Measurements from ENCODE around the gene STK17A. TPM values are rescaled to one million over a fixed set of nuclear protein-coding genes. Genes with fewer than 3 reads are reported as not detected.
A peak's percentile ranks its signal among the peaks of the same experiment; 100 is the strongest.
"Not testable (repeated sequence)": the region's sequence is repeated elsewhere in the genome, so short reads cannot be mapped to it uniquely, and the experiment has no call there.

Gene STK17A
- total and polyA plus RNA-seq, 2 of the 8 experiments (the other 6 are each of a cell fraction or from before 2014, with no cell fraction given), result 2.2 to 12.2 TPM

- peaks cover 0 to 49% of the 10 kb centered on the region in 2 experiments; a peak in 2 of 4 replicates for H3K79me2 ChIP-seq (ENCODE audit: control insufficient read depth in 1 of 2, insufficient read depth in 2 of 2, low read length in 2 of 2)
- not testable (repeated sequence) for H4K91ac ChIP-seq (replicated peaks; ENCODE audit: insufficient read length, low read length); H2BK120ac ChIP-seq (replicated peaks; ENCODE audit: low read depth, low read length); H3K18ac ChIP-seq (ENCODE audit: extremely low read depth, low read length); H3K9ac ChIP-seq (replicated peaks in 1 of 4; ENCODE audit: extremely low read depth in 1 of 4, low read depth in 3 of 4, low read length in 3 of 4); H4K8ac ChIP-seq (ENCODE audit: extremely low read depth, insufficient read depth, low read length); H3K4ac ChIP-seq (replicated peaks; ENCODE audit: insufficient read length, low read depth, low read length); H2BK20ac ChIP-seq (ENCODE audit: low read length); H3K9me3 ChIP-seq (ENCODE audit: insufficient read depth in 2 of 2, low read depth in 1 of 2, low read length in 1 of 2); H2BK12ac ChIP-seq (ENCODE audit: low read depth, low read length); DNase-seq (ENCODE audit: low read depth in 1 of 2, low spot score in 2 of 2); H4K20me1 ChIP-seq (replicated peaks in 1 of 2; ENCODE audit: control insufficient read depth in 1 of 2, insufficient read depth in 2 of 2, low read length in 2 of 2); H3K36me3 ChIP-seq (ENCODE audit: control insufficient read depth in 2 of 4, insufficient read depth in 4 of 4, low read length in 3 of 4); H3K27ac ChIP-seq (ENCODE audit: low read depth, low read length); H4K5ac ChIP-seq (ENCODE audit: insufficient read length, low read depth, low read length); H2BK5ac ChIP-seq (ENCODE audit: low read depth, low read length); H2BK15ac ChIP-seq (ENCODE audit: low read length); H3K79me1 ChIP-seq (ENCODE audit: low read depth, low read length); H3K23ac ChIP-seq (ENCODE audit: insufficient read length); H3K56ac ChIP-seq (replicated peaks; ENCODE audit: insufficient read length, low read depth, low read length); H3K27me3 ChIP-seq (replicated peaks in 1 of 4; ENCODE audit: control insufficient read depth in 3 of 4, extremely low read depth in 1 of 4, insufficient read depth in 3 of 4, low read length in 3 of 4); H3K14ac ChIP-seq (ENCODE audit: insufficient read length); FAIRE-seq; H2AFZ ChIP-seq (ENCODE audit: low read length); H2AK5ac ChIP-seq (ENCODE audit: low read depth, low read length)
- ChIA-PET POLR2A (ENCODE audit: partially characterized antibody) (interaction anchor here (0.7 to 2.0 kb wide), 4 partner anchors 15 to 227 kb away, joined by 3 to 5 read pairs (median 4); no protein-coding TSS in a partner anchor), CTCF (ENCODE audit: partially characterized antibody) (interaction anchor here (0.5 to 1.3 kb wide), 5 partner anchors 47 to 137 kb away, joined by 3 to 5 read pairs (median 4); no protein-coding TSS in a partner anchor)
- H3K4me1 ChIP-seq (replicated peaks in 1 of 4; ENCODE audit: control insufficient read depth in 3 of 4, insufficient read depth in 4 of 4, low read length in 3 of 4), result peaks cover 0 to 12% (median 7%) of the 10 kb centered on the region in 4 experiments; a peak in 6 of 7 replicates
- 66% methylated on average over 11 of the region's 11 CpGs; no CpG with 5 or more reads in 1 of the 2 experiments for WGBS, 2 experiments (ENCODE audit: extremely low coverage in 1 of 2, insufficient coverage in 1 of 2, insufficient read length in 1 of 2, insufficient replicate concordance in 2 of 2, low coverage in 1 of 2, low lambda C conversion rate in 2 of 2, missing lambda C conversion rate in 1 of 2)
- H3K4me3 ChIP-seq (ENCODE audit: extremely low read depth in 1 of 4, insufficient read depth in 2 of 4, low read depth in 3 of 4, low read length in 4 of 4), result peak overlapping the region in 2 of 4 experiments; percentile 77 to 90; a peak in 4 of 8 replicates
- peaks cover 12% of the 10 kb centered on the region for H3K23me2 ChIP-seq (ENCODE audit: low read depth, low read length)
- H3K4me2 ChIP-seq (ENCODE audit: insufficient read depth in 1 of 2, low read depth in 2 of 2, low read length in 2 of 2), result peak overlapping the region; percentile 95 to 97; a peak in 3 of 4 replicates
These were observed 1.8 kb downstream of the STK17A start for GRCh38 chr7:43584733-43585132.
